Uterus (tissue), 4 donors: Measurements from ENCODE around the gene MKS1. TPM values are rescaled to one million over a fixed set of nuclear protein-coding genes. Genes with fewer than 3 reads are reported as not detected.
A peak's percentile ranks its signal among the peaks of the same experiment; 100 is the strongest.

ENCODE experiments used
- DNase-seq, 2 donors: peaks; one replicate each; pipeline ENCODE4 v3.0.0-alpha.2; 2019 to 2020
- H3K27ac ChIP-seq, 2 donors: fragments of 200-600 bp; sonication (generic); 1 replicate in 1 of 2; 2 replicates in 1 of 2; pipeline ENCODE4 v1.5.1; 2016 to 2018
- H3K27me3 ChIP-seq, 2 donors: fragments of 200-600 bp; sonication (generic); one replicate each; pipeline ENCODE4 v1.5.1; 2018 to 2019; ENCODE audit warnings: control low read depth in 1 of 2
- H3K36me3 ChIP-seq, 2 donors: fragments of 200-600 bp; sonication (generic); one replicate each; pipeline ENCODE4 v1.5.1; 2019; ENCODE audit warnings: control low read depth in 1 of 2
- H3K4me1 ChIP-seq, 2 donors: fragments of 200-600 bp; sonication (generic); one replicate each; pipeline ENCODE4 v1.5.1; 2018 to 2019; ENCODE audit warnings: control low read depth in 1 of 2
- H3K4me3 ChIP-seq, 2 donors: fragments of 200-600 bp; sonication (generic); 1 replicate in 1 of 2; 2 replicates in 1 of 2; pipeline ENCODE4 v1.5.1; 2018 to 2019; ENCODE audit warnings: mild to moderate bottlenecking in 1 of 2
- H3K9me3 ChIP-seq, 2 donors: fragments of 200-600 bp; sonication (generic); one replicate each; pipeline ENCODE4 v1.5.1; 2019; ENCODE audit warnings: control low read depth in 1 of 2
- CTCF ChIP-seq, 4 experiments: fragments of 200-600 bp in 2 of 4; fragments of 450-650 bp in 2 of 4; sonication (generic) in 2 of 4; IDR thresholded peaks; one replicate each; pipeline ENCODE4 v1.5.1; 2016 to 2019; ENCODE audit warnings: antibody characterized with exemption in 4 of 4, mild to moderate bottlenecking in 2 of 4, moderate library complexity in 1 of 4
- POLR2A ChIP-seq, 2 donors: fragments of 450-650 bp; IDR thresholded peaks; one replicate each; pipeline ENCODE4 v1.6.1; 2016; ENCODE audit warnings: antibody characterized with exemption in 2 of 2, mild to moderate bottlenecking in 1 of 2, moderate library complexity in 1 of 2
- intact Hi-C: fragments of 100-400 bp; cut with DNase I; formaldehyde crosslinking; loops from one replicate; pipeline ENCODE4 v1.15.1; 2023; ENCODE audit warnings: low total_unique reads
- total RNA-seq, 4 donors: library from RNA; depleted of rRNA in 3 of 4; stranded (reverse); fragments of >200 nt in 3 of 4; gene quantifications; one replicate each; pipeline versions ENCODE4 v1.1.0 to v1.2.4, GENCODE V29; 2014 to 2023
- donor health status: DM: yes; HTN: yes; CAD: no.

Gene MKS1
- total RNA-seq: 10 to 100 TPM in 2 of 4 donors, 1 to 10 TPM in 2; 4.4 to 23.2 (median 12.3) TPM

GRCh38 chr17:58219007-58219788, at the start of gene MKS1:
TSS of gene MKS1 (minus strand) at chr17:58219255. CDS start at chr17:58219230, 25 bp downstream.
- peak; percentile 91 to 95 for DNase-seq
- TF ChIP-seq CTCF (IDR thresholded peaks at IDR 0.05): peak; percentile 61 to 84 (median 79)
- TF ChIP-seq POLR2A (IDR thresholded peaks at IDR 0.05): peak; percentile 14 to 66
- no peaks in the 10 kb centered on the region for H3K4me1 ChIP-seq
- H3K4me3 ChIP-seq: peak within 1 kb of the TSS; percentile 64 to 81
- H3K27me3 ChIP-seq: no peaks in the 10 kb centered on the region
- H3K36me3 ChIP-seq: no peaks in the 10 kb centered on the region
- peak within 1 kb of the TSS; percentile 54 to 84 for H3K27ac ChIP-seq
- intact Hi-C loops: no loop called here
- H3K9me3 ChIP-seq: no peaks in the 10 kb centered on the region

GRCh38 chr17:58268326-58268725, 49.3 kb upstream of the MKS1 start:
- no peaks in the 10 kb centered on the region for H3K4me1 ChIP-seq
- TF ChIP-seq CTCF (IDR thresholded peaks at IDR 0.05) (no peak), POLR2A (IDR thresholded peaks at IDR 0.05) (no peak)
- no peak overlapping the region for H3K27ac ChIP-seq
- H3K36me3 ChIP-seq: no peaks in the 10 kb centered on the region
- DNase-seq: no peak
- intact Hi-C loops: no loop called here
- no peaks in the 10 kb centered on the region for H3K9me3 ChIP-seq
- H3K27me3 ChIP-seq: no peaks in the 10 kb centered on the region
- H3K4me3 ChIP-seq: no peak overlapping the region

GRCh38 chr17:58267347-58268324, 48.6 kb upstream of the MKS1 start:
- no peak overlapping the region for H3K4me3 ChIP-seq
- no peaks in the 10 kb centered on the region for H3K27me3 ChIP-seq
- no peaks in the 10 kb centered on the region for H3K9me3 ChIP-seq
- TF ChIP-seq POLR2A (IDR thresholded peaks at IDR 0.05) (no peak), CTCF (IDR thresholded peaks at IDR 0.05) (no peak)
- no peak for DNase-seq
- no peak overlapping the region for H3K27ac ChIP-seq
- intact Hi-C loops: no loop called here
- H3K4me1 ChIP-seq: no peaks in the 10 kb centered on the region
- H3K36me3 ChIP-seq: no peaks in the 10 kb centered on the region

- no peak for TF ChIP-seq CTCF (IDR thresholded peaks at IDR 0.05)
- TF ChIP-seq POLR2A (IDR thresholded peaks at IDR 0.05): no peak
- H3K36me3 ChIP-seq: no peaks in the 10 kb centered on the region
- H3K4me1 ChIP-seq: no peaks in the 10 kb centered on the region
- H3K9me3 ChIP-seq: no peaks in the 10 kb centered on the region
- no peak overlapping the region for H3K27ac ChIP-seq
- H3K27me3 ChIP-seq: no peaks in the 10 kb centered on the region
- H3K4me3 ChIP-seq: no peak overlapping the region
- intact Hi-C loops: no loop called here
- no peak for DNase-seq
Measured at GRCh38 chr17:58265902-58266875, 47.1 kb upstream of the MKS1 start.
